HepG2 (cell line): ENCODE measurements around the gene AADAT. TPM values are rescaled to one million over a fixed set of nuclear protein-coding genes. Genes with fewer than 3 reads are reported as not detected.
A peak's percentile ranks its signal among the peaks of the same experiment; 100 is the strongest.

Experiments
- ATF7-NPFF ChIP-seq: sonication (generic); formaldehyde crosslinking; IDR thresholded peaks from 2 replicates; pipeline ENCODE4 v1.8.1; 2023; ENCODE audit warnings: mild to moderate bottlenecking, low read depth, missing genetic modification reagents, moderate library complexity
- CCAR2 ChIP-seq: fragments of 200-400 bp; formaldehyde crosslinking; optimal IDR thresholded peaks from 2 replicates; pipeline ENCODE3; 2018; ENCODE audit warnings: low read depth, mild to moderate bottlenecking, low read length, moderate library complexity
- KDM2A ChIP-seq: sonication (generic); formaldehyde crosslinking; IDR thresholded peaks from 2 replicates; pipeline ENCODE4 v1.4.0; 2020; ENCODE audit warnings: low read depth, missing genetic modification reagents, borderline replicate concordance
- TBP ChIP-seq: sonication (generic); formaldehyde crosslinking; IDR thresholded peaks from 2 replicates; pipeline ENCODE4 v1.5.0; 2020; ENCODE audit warnings: missing genetic modification reagents
- TBX3 ChIP-seq: fragments of 450-650 bp; IDR thresholded peaks from 2 replicates; pipeline ENCODE4 v1.6.1; 2017; ENCODE audit warnings: antibody characterized with exemption, mild to moderate bottlenecking, inconsistent platforms, borderline replicate concordance
- TOPORS ChIP-seq: sonication (generic); formaldehyde crosslinking; IDR thresholded peaks from 2 replicates; pipeline ENCODE4 v1.8.0; 2023; ENCODE audit warnings: mild to moderate bottlenecking, missing genetic modification reagents
- ZC3H13 ChIP-seq: sonication (generic); formaldehyde crosslinking; IDR thresholded peaks from 2 replicates; pipeline ENCODE4 v1.8.1; 2023; ENCODE audit warnings: mild to moderate bottlenecking, missing genetic modification reagents, moderate library complexity
- ZNF564 ChIP-seq: sonication (generic); formaldehyde crosslinking; IDR thresholded peaks from 2 replicates; pipeline ENCODE4 v1.8.1; 2023; ENCODE audit warnings: mild to moderate bottlenecking, missing genetic modification reagents
- ZNF615 ChIP-seq: sonication (generic); formaldehyde crosslinking; IDR thresholded peaks from 2 replicates; pipeline ENCODE4 v1.5.0; 2020; ENCODE audit warnings: mild to moderate bottlenecking, missing genetic modification reagents, borderline replicate concordance
- ZNF781 ChIP-seq: sonication (generic); formaldehyde crosslinking; IDR thresholded peaks from 2 replicates; pipeline ENCODE4 v1.5.1; 2020; ENCODE audit warnings: borderline replicate concordance, mild to moderate bottlenecking, missing genetic modification reagents; ENCODE audit errors: not compliant biosample characterization
- polyA plus RNA-seq, 8 experiments: library from polyadenylated mRNA; depleted of rRNA in 3 of 8; stranded (reverse) in 7 of 8; unstranded in 1 of 8; fragments of >200 nt; fragmentation: Illumina TruSeq in 4 of 8; extraction: Trizol in 4 of 8; gene quantifications; 2 replicates each; pipeline versions ENCODE4 v1.2.1 to v1.2.3, GENCODE V29; 2011 to 2016; ENCODE audit warnings: low read depth in 4 of 8, missing spikeins in 1 of 8, mixed read lengths in 1 of 8; ENCODE audit not compliant: insufficient read depth in 1 of 8
- total RNA-seq, 5 experiments: library from RNA; depleted of rRNA; stranded (reverse); fragments of >200 nt; fragmentation: Illumina TruSeq; extraction: Trizol; gene quantifications; 2 replicates each; pipeline ENCODE4 v1.2.3, GENCODE V29; 2016; ENCODE audit warnings: low read depth in 1 of 5
- TF ChIP-seq, protein P1 (sequence below): sonication (generic); formaldehyde crosslinking; IDR thresholded peaks from 2 replicates; pipeline ENCODE4 v1.4.0; 2020; ENCODE audit warnings: missing genetic modification reagents
- TF ChIP-seq, protein P2 (sequence below): sonication (generic); formaldehyde crosslinking; IDR thresholded peaks from 2 replicates; pipeline ENCODE4 v1.8.1; 2023; ENCODE audit warnings: missing genetic modification reagents, inconsistent platforms, borderline replicate concordance
- TF ChIP-seq, protein P3 (sequence below): sonication (generic); formaldehyde crosslinking; IDR thresholded peaks from 2 replicates; pipeline ENCODE4 v1.5.0; 2020; ENCODE audit warnings: missing genetic modification reagents
- TF ChIP-seq, protein P4 (sequence below): sonication (generic); formaldehyde crosslinking; IDR thresholded peaks from 2 replicates; pipeline ENCODE4 v1.4.0; 2020; ENCODE audit warnings: missing genetic modification reagents, borderline replicate concordance
- TF ChIP-seq, protein P5 (sequence below): sonication (generic); formaldehyde crosslinking; IDR thresholded peaks from 2 replicates; pipeline ENCODE4 v1.5.1; 2020; ENCODE audit warnings: mild to moderate bottlenecking, missing genetic modification reagents, moderate library complexity
- TF ChIP-seq, protein P6 (sequence below): sonication (generic); formaldehyde crosslinking; IDR thresholded peaks from 2 replicates; pipeline ENCODE4 v1.8.0; 2022; ENCODE audit warnings: mild to moderate bottlenecking, missing genetic modification reagents; ENCODE audit not compliant: insufficient replicate concordance

AADAT gene
- total and polyA plus RNA-seq, 2 of the 13 experiments (the other 11 are each of a cell fraction or from before 2014, with no cell fraction given): 6.1 to 9.1 TPM

DNA sequence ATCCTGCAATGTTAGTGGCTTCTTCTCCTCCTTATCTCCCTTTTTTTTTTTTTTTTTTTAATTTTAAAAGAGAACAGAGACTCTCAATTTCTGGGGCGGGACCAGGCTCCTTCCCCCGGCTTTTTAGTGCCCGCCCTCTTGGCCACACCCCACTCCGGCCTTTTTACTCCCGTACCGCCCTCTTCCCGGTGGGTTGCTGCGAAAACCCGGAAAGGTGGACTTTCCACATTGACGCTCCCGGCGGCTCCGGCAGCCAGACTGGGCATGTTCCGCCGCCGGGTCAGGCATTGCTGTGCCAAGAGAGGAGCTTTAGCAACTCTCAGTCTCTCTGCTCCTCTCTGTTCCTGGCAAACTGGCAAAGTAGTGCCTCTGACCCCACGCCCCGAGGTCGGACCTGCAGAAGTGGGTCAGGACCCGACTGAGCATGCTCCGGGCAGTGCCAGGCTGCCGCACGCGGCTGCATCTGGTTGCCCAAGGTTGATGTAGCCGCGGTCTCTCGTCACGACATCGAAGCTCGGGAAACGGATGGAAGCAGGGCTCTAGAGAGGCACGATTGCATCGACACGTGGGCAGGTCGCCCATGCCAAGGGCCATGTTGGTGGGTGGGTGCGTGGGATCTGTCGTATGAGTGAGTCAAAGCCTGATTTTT lies 62.5 kb downstream of the AADAT start (continued):
- TF ChIP-seq, protein P1, sequence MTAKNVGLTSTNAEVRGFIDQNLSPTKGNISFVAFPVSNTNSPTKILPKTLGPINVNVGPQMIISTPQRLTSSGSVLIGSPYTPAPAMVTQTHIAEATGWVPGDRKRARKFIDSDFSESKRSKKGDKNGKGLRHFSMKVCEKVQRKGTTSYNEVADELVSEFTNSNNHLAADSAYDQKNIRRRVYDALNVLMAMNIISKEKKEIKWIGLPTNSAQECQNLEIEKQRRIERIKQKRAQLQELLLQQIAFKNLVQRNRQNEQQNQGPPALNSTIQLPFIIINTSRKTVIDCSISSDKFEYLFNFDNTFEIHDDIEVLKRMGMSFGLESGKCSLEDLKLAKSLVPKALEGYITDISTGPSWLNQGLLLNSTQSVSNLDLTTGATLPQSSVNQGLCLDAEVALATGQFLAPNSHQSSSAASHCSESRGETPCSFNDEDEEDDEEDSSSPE (CRISPR knock-in tag): peak; percentile 93
- no peak for TF ChIP-seq CCAR2
- TF ChIP-seq, protein P2, sequence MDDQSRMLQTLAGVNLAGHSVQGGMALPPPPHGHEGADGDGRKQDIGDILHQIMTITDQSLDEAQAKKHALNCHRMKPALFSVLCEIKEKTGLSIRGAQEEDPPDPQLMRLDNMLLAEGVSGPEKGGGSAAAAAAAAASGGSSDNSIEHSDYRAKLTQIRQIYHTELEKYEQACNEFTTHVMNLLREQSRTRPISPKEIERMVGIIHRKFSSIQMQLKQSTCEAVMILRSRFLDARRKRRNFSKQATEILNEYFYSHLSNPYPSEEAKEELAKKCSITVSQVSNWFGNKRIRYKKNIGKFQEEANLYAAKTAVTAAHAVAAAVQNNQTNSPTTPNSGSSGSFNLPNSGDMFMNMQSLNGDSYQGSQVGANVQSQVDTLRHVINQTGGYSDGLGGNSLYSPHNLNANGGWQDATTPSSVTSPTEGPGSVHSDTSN: no peak
- TF ChIP-seq ZNF564 (CRISPR knock-in tag): peak; percentile 80
- TF ChIP-seq ZC3H13 (CRISPR knock-in tag): no peak; the same call in 1 of the 2 replicates
- no peak for TF ChIP-seq TBP (CRISPR knock-in tag)
- peak; percentile 93 for TF ChIP-seq ATF7-NPFF (CRISPR knock-in tag)
- peak; percentile 26; the same call in 1 of the 2 replicates for TF ChIP-seq TBX3
- TF ChIP-seq, protein P3, sequence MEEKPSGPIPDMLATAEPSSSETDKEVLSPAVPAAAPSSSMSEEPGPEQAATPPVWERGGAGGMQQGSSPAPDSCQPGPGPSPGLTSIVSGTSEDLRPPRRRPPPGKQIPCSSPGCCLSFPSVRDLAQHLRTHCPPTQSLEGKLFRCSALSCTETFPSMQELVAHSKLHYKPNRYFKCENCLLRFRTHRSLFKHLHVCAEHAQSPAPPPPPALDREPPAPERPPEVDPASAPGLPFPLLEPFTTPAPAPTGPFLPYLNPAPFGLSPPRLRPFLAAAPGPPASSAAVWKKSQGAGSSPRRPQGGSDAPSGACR: no peak
- peak; percentile 96 for TF ChIP-seq KDM2A (CRISPR knock-in tag)
- TF ChIP-seq TOPORS (CRISPR knock-in tag): no peak
- TF ChIP-seq, protein P4, sequence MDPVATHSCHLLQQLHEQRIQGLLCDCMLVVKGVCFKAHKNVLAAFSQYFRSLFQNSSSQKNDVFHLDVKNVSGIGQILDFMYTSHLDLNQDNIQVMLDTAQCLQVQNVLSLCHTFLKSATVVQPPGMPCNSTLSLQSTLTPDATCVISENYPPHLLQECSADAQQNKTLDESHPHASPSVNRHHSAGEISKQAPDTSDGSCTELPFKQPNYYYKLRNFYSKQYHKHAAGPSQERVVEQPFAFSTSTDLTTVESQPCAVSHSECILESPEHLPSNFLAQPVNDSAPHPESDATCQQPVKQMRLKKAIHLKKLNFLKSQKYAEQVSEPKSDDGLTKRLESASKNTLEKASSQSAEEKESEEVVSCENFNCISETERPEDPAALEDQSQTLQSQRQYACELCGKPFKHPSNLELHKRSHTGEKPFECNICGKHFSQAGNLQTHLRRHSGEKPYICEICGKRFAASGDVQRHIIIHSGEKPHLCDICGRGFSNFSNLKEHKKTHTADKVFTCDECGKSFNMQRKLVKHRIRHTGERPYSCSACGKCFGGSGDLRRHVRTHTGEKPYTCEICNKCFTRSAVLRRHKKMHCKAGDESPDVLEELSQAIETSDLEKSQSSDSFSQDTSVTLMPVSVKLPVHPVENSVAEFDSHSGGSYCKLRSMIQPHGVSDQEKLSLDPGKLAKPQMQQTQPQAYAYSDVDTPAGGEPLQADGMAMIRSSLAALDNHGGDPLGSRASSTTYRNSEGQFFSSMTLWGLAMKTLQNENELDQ (CRISPR knock-in tag): no peak
- TF ChIP-seq, protein P5, sequence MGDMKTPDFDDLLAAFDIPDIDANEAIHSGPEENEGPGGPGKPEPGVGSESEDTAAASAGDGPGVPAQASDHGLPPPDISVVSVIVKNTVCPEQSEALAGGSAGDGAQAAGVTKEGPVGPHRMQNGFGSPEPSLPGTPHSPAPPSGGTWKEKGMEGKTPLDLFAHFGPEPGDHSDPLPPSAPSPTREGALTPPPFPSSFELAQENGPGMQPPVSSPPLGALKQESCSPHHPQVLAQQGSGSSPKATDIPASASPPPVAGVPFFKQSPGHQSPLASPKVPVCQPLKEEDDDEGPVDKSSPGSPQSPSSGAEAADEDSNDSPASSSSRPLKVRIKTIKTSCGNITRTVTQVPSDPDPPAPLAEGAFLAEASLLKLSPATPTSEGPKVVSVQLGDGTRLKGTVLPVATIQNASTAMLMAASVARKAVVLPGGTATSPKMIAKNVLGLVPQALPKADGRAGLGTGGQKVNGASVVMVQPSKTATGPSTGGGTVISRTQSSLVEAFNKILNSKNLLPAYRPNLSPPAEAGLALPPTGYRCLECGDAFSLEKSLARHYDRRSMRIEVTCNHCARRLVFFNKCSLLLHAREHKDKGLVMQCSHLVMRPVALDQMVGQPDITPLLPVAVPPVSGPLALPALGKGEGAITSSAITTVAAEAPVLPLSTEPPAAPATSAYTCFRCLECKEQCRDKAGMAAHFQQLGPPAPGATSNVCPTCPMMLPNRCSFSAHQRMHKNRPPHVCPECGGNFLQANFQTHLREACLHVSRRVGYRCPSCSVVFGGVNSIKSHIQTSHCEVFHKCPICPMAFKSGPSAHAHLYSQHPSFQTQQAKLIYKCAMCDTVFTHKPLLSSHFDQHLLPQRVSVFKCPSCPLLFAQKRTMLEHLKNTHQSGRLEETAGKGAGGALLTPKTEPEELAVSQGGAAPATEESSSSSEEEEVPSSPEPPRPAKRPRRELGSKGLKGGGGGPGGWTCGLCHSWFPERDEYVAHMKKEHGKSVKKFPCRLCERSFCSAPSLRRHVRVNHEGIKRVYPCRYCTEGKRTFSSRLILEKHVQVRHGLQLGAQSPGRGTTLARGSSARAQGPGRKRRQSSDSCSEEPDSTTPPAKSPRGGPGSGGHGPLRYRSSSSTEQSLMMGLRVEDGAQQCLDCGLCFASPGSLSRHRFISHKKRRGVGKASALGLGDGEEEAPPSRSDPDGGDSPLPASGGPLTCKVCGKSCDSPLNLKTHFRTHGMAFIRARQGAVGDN: peak; percentile 98
- peak; percentile 86 for TF ChIP-seq ZNF781 (CRISPR knock-in tag)
- TF ChIP-seq, protein P6, sequence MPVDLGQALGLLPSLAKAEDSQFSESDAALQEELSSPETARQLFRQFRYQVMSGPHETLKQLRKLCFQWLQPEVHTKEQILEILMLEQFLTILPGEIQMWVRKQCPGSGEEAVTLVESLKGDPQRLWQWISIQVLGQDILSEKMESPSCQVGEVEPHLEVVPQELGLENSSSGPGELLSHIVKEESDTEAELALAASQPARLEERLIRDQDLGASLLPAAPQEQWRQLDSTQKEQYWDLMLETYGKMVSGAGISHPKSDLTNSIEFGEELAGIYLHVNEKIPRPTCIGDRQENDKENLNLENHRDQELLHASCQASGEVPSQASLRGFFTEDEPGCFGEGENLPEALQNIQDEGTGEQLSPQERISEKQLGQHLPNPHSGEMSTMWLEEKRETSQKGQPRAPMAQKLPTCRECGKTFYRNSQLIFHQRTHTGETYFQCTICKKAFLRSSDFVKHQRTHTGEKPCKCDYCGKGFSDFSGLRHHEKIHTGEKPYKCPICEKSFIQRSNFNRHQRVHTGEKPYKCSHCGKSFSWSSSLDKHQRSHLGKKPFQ (CRISPR knock-in tag): peak; percentile 84
- no peak for TF ChIP-seq ZNF615
